ENCODE data around the gene IRF2BPL.

IRF2BPL gene

GRCh38 chr14:77028384-77029231 lies at the start of gene IRF2BPL:
TSS of gene IRF2BPL (minus strand) at chr14:77028708. CDS start at chr14:77027792, 916 bp downstream.
- peak; percentile 85 to 91 for DNase-seq (ENCODE audit: low read depth in 2 of 2)

DNA sequence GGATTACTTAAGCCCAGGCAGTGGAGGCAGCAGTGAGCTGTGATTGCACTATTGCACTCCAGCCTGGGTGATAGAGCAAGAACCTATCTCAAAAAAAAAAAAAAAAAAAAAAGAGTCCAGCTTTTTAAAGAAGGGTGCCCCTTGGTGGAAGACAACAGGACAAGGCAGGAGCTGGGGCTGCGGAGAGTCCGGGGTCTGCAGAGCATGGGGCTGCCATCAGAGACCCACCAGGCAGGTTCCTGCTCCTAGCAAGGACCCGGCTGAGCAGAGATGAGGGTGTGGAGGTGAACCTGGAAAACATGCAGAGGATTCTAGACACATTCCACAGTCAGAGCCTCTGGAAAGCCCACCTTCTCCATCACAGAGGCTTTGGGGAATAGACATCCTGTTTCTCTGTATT lies 48.5 kb upstream of the IRF2BPL start:
- DNase-seq (ENCODE audit: low read depth in 2 of 2): no peak

DNA sequence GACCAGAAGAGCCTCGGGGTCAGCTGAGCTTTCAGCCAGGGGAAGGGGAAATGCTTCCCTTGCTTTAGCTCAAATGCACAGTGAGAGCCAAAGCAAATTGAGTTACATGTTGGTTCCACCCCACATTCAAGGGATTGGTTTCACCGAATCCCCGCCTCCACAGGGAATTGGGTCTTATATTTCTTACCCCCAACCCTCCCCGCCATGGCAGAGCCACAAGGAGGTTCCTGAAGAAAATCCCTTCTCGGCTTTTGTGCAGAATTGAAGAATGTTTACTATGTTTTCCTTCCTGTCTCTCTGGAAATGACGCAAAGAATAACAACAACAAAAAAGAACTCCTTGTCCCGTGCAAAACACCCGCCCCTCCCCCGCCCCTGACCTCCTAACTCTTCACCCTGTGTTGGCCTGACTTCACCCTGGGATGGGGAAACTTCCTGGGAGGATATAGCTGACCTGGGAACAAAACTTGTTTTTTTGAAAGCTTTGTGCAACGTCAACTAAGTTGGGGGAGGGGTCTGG lies 47.7 kb upstream of the IRF2BPL start:
- no peak for DNase-seq (ENCODE audit: low read depth in 2 of 2)

DNA sequence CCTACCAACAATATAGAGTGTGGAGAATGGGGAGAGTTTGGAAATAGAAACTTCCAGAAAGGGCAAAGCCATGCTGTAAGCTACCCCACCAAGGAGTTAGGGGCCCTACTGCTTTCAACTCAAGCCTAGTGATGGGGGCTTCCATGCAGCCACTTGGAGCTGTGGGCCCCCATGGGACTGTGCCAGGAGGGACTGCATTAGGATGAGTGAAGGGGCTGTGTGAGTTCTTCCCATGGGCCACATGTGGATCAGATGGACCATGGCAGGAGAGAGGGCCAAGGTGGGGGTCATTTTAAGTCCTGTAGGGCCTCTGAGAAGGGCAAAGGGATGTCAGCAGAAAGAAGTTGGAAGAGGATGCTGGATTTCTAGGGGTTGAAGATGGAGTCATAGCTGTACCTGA lies 46.5 kb upstream of the IRF2BPL start:
- DNase-seq (ENCODE audit: low read depth in 2 of 2): no peak

DNA sequence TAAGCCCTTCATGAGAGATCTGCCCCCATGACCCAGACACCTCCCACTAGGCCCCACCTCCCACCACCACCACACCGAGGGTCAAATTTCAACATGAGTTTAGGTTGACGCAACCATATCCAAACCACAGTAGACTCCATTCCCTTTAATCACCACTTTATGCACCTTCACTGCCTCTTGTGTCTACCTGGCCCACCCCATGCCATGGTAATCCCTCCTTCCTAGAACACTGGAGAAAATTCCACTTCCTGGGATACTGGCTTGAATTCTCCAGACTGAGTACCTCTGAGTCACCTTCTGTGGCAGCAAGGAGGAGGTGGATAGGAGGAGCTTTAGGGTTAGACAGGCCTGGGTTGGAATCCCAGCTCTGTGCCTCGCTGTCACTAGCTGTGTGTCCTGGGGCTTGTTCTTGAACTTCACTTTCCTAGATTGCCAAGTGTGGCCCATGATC lies 43.5 kb upstream of the IRF2BPL start:
- DNase-seq (ENCODE audit: low read depth in 2 of 2): no peak

- no peak for DNase-seq (ENCODE audit: low read depth in 2 of 2)
These were observed 41.0 kb upstream of the IRF2BPL start for GRCh38 chr14:77069551-77069950.

GRCh38 chr14:77068517-77069200 lies 40.2 kb upstream of the IRF2BPL start:
- no peak for DNase-seq (ENCODE audit: low read depth in 2 of 2)

DNA sequence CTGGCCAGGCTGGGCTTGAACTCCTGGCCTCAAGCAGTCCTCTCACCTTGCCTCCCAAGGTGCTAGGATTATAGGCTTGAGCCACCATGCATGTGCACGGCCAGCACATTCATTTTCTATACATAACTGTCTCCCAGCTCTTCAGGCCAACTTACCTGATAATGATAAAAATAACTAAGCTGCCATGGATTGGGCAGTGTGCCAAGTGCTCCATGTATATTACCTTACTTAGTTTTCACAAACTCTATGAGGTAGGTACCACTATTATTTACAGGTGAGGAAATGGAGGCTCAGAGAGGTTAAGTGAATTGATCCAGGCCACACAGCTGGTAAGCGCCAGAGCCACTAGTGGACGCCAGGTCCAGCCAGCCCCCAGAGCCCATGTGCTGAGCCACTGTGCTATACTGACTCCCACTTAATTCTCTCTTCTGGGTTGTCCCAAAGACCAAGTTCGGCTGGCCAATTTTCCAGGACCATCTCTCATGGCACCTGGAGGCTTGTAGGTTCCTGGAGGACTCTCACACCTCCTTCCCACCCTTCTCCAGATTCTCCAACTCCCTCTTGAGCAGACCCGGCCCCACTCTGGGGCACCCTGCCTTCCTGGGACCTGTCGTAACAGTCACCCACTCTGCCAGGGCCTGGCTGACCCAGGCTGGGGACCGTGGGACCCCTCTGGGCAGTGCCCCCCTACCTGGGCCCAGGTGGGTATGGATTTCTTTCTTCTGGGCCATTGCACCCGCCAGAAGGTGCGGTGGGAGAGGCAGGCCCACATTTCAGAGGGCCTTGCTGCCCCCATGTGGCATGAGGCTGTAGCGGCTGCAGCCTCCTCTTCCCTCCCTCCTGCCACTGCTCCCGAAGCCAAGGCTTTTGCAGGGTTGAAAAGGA lies 39.4 kb upstream of the IRF2BPL start:
- DNase-seq (ENCODE audit: low read depth in 2 of 2): peak; percentile 21 to 28

- no peak for DNase-seq (ENCODE audit: low read depth in 2 of 2)
These were observed 38.2 kb upstream of the IRF2BPL start for GRCh38 chr14:77066578-77067172.

DNA sequence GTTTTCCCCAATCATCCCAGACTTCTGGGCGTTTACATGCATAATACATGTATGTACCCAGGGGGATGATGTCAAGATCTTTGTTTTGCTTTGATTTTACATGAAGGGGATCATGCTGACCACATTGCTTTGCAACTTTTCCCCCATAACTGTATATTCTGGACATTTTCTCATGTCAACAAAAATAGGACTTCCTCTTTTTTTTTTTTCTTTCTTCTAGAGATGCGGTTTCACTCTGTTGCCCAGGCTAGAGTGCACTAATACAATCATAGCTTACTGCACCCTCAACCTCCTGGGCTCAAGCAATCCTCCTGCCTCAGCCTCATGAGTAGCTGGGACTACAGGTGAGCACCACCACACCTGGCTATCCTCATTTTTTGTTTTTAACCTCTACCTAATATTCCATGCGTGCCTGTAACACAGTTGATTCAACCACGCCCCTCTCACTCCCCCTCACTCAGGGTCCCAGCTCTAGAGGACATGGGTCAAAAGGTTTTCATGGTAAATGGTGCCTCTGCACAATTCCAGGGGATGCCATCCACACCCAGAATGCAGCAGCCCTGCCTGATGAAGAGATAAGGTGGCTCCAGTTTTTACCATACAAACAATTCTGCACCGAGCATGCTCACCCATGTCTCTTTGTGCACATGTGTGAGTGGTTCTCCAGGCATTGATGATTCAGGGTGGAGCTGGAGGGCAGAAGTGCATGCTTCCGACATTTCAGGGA lies 37.5 kb upstream of the IRF2BPL start:
- no peak for DNase-seq (ENCODE audit: low read depth in 2 of 2)

DNA sequence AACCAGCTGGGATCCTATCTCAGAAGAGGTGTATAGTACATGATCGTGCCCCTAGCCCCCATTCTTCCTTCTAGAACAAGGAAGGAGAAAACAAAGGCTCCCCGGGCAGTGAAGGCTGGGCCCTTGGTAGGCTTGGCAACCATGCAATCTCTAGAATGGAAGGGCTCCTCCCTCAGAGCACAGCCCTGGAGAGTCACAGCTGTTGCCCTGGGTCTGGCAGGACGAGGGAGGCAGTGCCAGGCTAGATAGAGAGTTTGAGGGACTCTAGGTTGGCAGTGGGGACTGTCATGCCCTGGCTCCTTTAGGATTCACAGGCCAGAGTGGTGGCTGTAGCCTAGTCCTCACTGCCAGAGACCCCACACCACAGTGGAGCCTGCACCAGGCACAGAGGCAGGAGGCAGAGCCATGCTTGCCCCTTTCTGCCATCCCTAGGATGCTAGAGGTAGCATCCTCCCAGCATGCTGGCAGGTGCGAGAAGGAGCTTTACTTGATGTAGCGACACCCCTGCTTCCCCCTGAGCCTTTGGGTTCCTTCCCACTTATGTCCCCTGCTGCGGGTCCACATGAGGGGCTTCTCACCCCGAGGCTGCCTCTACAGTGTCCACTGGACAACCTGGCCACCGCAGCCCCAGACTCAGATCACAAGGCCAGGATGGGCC lies 36.1 kb upstream of the IRF2BPL start:
- no peak for DNase-seq (ENCODE audit: low read depth in 2 of 2)

- no peak for DNase-seq (ENCODE audit: low read depth in 2 of 2)
These were observed 35.2 kb upstream of the IRF2BPL start for GRCh38 chr14:77063571-77064171.

- DNase-seq (ENCODE audit: low read depth in 2 of 2): no peak
These were observed 33.8 kb upstream of the IRF2BPL start for GRCh38 chr14:77062261-77062660.

GRCh38 chr14:77061630-77062257 lies 33.2 kb upstream of the IRF2BPL start:
- DNase-seq (ENCODE audit: low read depth in 2 of 2): no peak

- no peak for DNase-seq (ENCODE audit: low read depth in 2 of 2)
These were observed 30.9 kb upstream of the IRF2BPL start for GRCh38 chr14:77059276-77059915.

- no peak for DNase-seq (ENCODE audit: low read depth in 2 of 2)
These were observed 30.3 kb upstream of the IRF2BPL start for GRCh38 chr14:77058785-77059184.

DNA sequence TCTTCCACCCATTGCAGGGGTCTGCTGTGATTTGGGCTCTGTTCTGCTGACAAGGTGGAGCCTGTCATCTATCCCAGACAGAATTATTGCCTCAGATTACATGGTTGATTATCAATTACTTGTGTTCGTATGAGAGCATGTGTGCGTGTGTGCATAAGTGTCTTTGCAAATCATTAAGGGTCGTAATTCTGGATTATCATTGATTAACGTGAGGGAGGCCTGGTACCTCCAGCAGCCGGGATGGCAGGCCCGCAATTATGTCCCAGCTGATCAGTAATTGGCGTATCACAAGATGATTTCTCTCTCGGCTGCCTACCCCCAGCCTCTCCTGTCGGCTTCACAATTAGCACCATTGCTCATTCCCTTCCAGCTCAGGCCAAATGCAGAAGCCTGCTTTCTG lies 29.6 kb upstream of the IRF2BPL start:
- no peak for DNase-seq (ENCODE audit: low read depth in 2 of 2)

DNA sequence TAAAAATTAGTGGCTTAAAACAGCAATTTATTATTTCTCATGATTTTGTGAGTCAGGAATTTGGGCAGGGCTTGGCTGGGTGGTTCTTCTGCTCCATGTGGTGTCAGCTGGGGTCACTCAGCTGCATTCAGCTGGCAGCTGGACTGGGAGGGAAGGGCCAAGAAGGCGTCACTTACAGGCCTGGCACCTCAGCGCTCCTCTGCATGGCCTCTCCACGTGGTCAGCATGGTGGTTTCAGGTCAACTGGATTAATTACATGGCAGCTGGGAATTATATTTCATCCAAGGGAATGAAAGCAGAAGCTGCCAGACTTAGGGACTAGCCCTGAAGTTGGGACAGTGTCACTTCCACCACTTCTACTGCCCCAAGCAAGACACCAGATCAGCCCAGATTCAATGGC lies 27.5 kb upstream of the IRF2BPL start:
- no peak for DNase-seq (ENCODE audit: low read depth in 2 of 2)

DNA sequence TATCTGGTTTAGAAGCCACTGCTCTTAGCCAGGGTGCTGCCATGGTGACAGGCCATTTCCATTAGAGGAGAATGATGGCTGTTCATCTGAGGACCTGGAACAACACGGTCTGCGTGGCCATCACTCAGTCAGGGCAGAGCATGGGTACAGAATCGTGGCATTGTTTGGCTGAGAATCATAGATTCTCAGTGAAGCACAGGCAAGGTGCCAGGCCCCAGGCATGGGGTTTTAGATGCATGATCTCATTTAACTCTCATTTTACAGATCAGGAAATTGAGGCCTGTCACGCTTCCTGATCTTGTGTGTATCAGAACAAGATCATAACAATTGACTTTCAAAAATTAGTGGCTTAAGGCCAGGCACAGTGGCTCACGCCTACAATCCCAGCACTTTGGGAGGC lies 26.8 kb upstream of the IRF2BPL start:
- DNase-seq (ENCODE audit: low read depth in 2 of 2): no peak
